Urothelium cell line (cell line): ENCODE results near the gene TFAP2E.

Experiments
- DNase-seq: peaks from one replicate; pipeline ENCODE4 v3.0.0; 2011; ENCODE audit warnings: low spot score, mixed read lengths
- FAIRE-seq: peaks from 2 replicates; lab custom pipeline; 2011; peaks lifted over from hg19 to GRCh38; lab: Jason Lieb, UNC

TFAP2E gene

GRCh38 chr1:35637401-35637809, 64.3 kb downstream of the TFAP2E start:
- DNase-seq (no peak), FAIRE-seq (no peak)

DNA sequence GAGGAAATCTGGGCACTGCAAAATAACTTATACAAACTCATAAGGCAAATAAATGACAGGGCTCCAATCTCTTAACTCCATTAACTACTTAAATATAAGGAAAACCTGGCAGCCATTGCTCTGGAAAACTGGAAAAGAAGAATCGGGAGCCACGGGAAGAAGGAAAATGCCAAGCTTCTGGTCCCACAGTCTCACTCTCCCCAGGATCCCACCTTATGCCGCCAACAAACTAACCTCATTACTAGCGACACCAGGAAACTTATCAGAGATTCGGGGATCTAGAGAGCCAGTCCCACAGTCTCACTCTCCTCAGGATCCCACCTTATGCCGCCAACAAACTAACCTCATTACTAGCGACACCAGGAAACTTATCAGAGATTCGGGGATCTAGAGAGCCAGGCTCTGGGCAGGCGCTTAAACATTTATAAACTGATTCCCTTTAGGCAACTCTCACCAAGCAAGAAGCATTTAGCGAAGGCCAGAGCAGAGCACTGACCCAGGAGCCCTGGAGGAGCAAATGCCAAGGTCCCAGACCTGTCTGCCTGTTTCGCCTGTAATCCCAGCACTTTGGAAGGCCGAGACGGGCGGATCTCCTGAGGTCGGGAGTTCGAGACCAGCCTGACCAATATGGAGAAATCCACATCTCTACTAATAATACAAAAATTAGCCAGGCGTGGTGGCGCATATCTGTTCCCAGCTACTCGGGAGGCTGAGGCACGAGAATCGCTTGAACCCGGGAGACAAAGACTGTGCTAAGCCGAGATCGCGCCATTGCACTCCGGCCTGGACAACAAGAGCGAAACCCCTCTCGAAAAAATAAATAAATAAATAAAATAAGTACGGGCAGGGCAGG, 67.5 kb downstream of the TFAP2E start:
- no peak for DNase-seq
- no peak for FAIRE-seq

DNA sequence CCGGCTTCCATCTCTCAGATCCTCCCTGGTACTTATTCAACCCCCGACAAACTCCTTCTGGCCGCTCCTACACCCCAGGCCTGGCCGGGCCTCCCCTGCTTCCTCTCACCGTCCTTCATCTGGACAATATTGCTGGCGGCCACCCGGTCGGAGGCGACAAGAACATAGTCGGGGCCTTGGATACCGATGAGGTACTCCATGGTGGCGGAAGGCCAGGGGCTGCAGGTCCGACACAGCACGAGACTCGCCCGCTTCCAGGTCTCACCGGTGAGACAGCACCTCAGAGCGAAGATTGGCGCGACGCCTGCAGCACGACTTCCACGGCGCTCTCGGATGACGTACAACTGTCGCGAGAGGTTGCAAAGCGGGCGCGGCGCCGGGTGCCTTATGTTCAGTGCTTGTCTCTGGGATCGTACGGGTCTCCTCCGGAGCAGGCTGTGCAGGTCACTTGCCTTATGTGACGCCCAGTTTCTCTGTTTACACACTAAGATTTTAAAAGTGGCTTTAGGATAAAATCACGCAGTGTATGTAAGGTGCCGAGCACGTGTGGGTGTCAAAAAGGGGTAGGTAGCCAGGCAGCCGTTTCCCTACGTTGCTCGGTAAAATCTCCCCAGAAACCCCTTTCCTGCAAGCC, 68.2 kb downstream of the TFAP2E start, which contains the start of gene PSMB2:
PSMB2 (minus strand) TSS at position 294 of the 634 bp plus-strand sequence; CDS start at position 200, 94 bp downstream.
- DNase-seq, result peak; percentile 94
- peak; percentile 65 for FAIRE-seq

DNA sequence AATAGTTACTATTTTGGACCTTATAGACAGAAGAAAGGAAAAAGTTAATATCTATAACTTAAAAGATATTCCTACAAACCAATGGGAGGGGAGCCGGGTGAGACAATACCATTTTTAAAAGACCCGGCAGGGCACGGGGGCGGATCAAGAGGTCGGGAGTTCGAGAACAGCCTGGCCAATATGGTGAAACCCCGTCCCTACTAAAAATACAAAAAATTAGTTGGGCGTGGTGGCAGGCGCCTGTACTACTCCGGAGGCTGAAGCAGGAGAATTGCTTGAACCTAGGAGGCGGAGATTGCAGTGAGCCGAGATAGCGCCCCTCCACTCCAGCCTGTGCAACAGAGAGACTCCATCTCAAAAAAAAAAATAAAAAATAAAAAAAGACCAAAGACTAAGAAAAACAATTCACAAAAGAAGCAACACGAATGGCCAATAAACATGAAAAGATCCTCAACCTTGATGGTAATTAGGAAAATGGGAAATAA, 69.4 kb downstream of the TFAP2E start:
- no peak for DNase-seq
- FAIRE-seq, result no peak

GRCh38 chr1:35644204-35644603, 71.1 kb downstream of the TFAP2E start:
- FAIRE-seq (no peak), DNase-seq (no peak)
